Liver (tissue), 9 donors: ENCODE measurements around the gene RAMP3. TPM values are rescaled to one million over a fixed set of nuclear protein-coding genes. Genes with fewer than 3 reads are reported as not detected.

Experiments used
- DNase-seq: peaks from one replicate; pipeline ENCODE4 v3.0.0-alpha.2; 2017; ENCODE audit warnings: low spot score
- H3K27ac ChIP-seq, 2 donors: one replicate each; pipeline ENCODE4 v1.7.0; 2013; ENCODE audit warnings: inconsistent platforms in 2 of 2, low read length in 2 of 2, control low read depth in 1 of 2, low read depth in 1 of 2, mild to moderate bottlenecking in 1 of 2
- H3K27me3 ChIP-seq, 4 donors: one replicate each; pipeline versions ENCODE4 v1.6.1 to v1.7.0; 2013; ENCODE audit warnings: low read length in 3 of 4, inconsistent platforms in 1 of 4, mild to moderate bottlenecking in 1 of 4, moderate library complexity in 1 of 4; ENCODE audit not compliant: control insufficient read depth in 4 of 4, insufficient read depth in 4 of 4
- H3K36me3 ChIP-seq, 4 donors: one replicate each; pipeline versions ENCODE4 v1.6.1 to v1.7.0; 2013; ENCODE audit warnings: low read length in 3 of 4, mild to moderate bottlenecking in 3 of 4, low read depth in 1 of 4, moderate library complexity in 1 of 4; ENCODE audit not compliant: control insufficient read depth in 4 of 4, insufficient read depth in 3 of 4
- H3K4me1 ChIP-seq, 4 donors: one replicate each; pipeline versions ENCODE4 v1.6.1 to v1.7.0; 2013; ENCODE audit warnings: low read length in 3 of 4, mild to moderate bottlenecking in 3 of 4, moderate library complexity in 1 of 4; ENCODE audit not compliant: control insufficient read depth in 4 of 4, insufficient read depth in 4 of 4
- H3K4me3 ChIP-seq, 3 donors: one replicate each; pipeline versions ENCODE4 v1.6.1 to v1.7.0; 2013; ENCODE audit warnings: low read length in 3 of 3, control low read depth in 1 of 3, low read depth in 1 of 3, mild to moderate bottlenecking in 1 of 3
- H3K9ac ChIP-seq, 2 donors: one replicate each; pipeline ENCODE4 v1.7.0; 2013; ENCODE audit warnings: low read length in 2 of 2, mild to moderate bottlenecking in 2 of 2, moderate library complexity in 2 of 2, control low read depth in 1 of 2, low read depth in 1 of 2
- H3K9me3 ChIP-seq, 4 donors: one replicate each; pipeline versions ENCODE4 v1.6.1 to v1.7.0; 2013; ENCODE audit warnings: low read length in 3 of 4; ENCODE audit not compliant: control insufficient read depth in 4 of 4
- ATF3 ChIP-seq: IDR thresholded peaks from 2 replicates; pipeline ENCODE4 v1.6.1; 2016; ENCODE audit warnings: antibody characterized with exemption
- CTCF ChIP-seq: fragments of 150-350 bp; IDR thresholded peaks from 2 replicates; pipeline ENCODE4 v1.5.1; 2017; ENCODE audit warnings: improper control_type of control experiment, low read depth, low read length; ENCODE audit not compliant: missing input control
- EGR1 ChIP-seq, 2 donors: IDR thresholded peaks; 2 replicates each; pipeline ENCODE4 v1.6.1; 2016 to 2018; ENCODE audit warnings: antibody characterized with exemption in 2 of 2, low read depth in 2 of 2
- FOXA1 ChIP-seq: IDR thresholded peaks from 2 replicates; pipeline ENCODE4 v1.6.1; 2016; ENCODE audit warnings: antibody characterized with exemption
- FOXA2 ChIP-seq: IDR thresholded peaks from 2 replicates; pipeline ENCODE4 v1.6.1; 2016; ENCODE audit warnings: antibody characterized with exemption
- GABPA ChIP-seq, 2 donors: IDR thresholded peaks in 1 of 2; conservative IDR thresholded peaks in 1 of 2; 2 replicates each; pipeline ENCODE4 v1.6.1; 2016; ENCODE audit warnings: antibody characterized with exemption in 2 of 2, mild to moderate bottlenecking in 1 of 2, moderate library complexity in 1 of 2
- HNF4A ChIP-seq, 2 donors: conservative IDR thresholded peaks; 2 replicates each; pipeline ENCODE4 v1.6.1; 2016; ENCODE audit warnings: antibody characterized with exemption in 2 of 2, mild to moderate bottlenecking in 2 of 2
- HNF4G ChIP-seq: IDR thresholded peaks from 2 replicates; pipeline ENCODE4 v1.6.1; 2016; ENCODE audit warnings: antibody characterized with exemption
- JUND ChIP-seq, 2 donors: IDR thresholded peaks; 2 replicates each; pipeline ENCODE4 v1.6.1; 2016; ENCODE audit warnings: antibody characterized with exemption in 2 of 2
- MAX ChIP-seq: IDR thresholded peaks from 2 replicates; pipeline ENCODE4 v1.6.1; 2016; ENCODE audit warnings: antibody characterized with exemption
- NR2F2 ChIP-seq: IDR thresholded peaks from 2 replicates; pipeline ENCODE4 v1.6.1; 2016; ENCODE audit warnings: antibody characterized with exemption
- RAD21 ChIP-seq, 2 donors: IDR thresholded peaks; 2 replicates each; pipeline ENCODE4 v1.6.1; 2016; ENCODE audit warnings: antibody characterized with exemption in 2 of 2, mild to moderate bottlenecking in 2 of 2
- REST ChIP-seq: IDR thresholded peaks from 2 replicates; pipeline ENCODE4 v1.6.1; 2016; ENCODE audit warnings: antibody characterized with exemption, mild to moderate bottlenecking
- RXRA ChIP-seq, 2 donors: IDR thresholded peaks; 2 replicates each; pipeline ENCODE4 v1.6.1; 2017 to 2018; ENCODE audit warnings: antibody characterized with exemption in 2 of 2, mild to moderate bottlenecking in 1 of 2
- SP1 ChIP-seq: IDR thresholded peaks from 2 replicates; pipeline ENCODE4 v1.6.1; 2018; ENCODE audit warnings: antibody characterized with exemption, mild to moderate bottlenecking
- TAF1 ChIP-seq: conservative IDR thresholded peaks from 2 replicates; pipeline ENCODE4 v1.6.1; 2016; ENCODE audit warnings: antibody characterized with exemption, mild to moderate bottlenecking
- ZBTB33 ChIP-seq: IDR thresholded peaks from 2 replicates; pipeline ENCODE4 v1.6.1; 2016; ENCODE audit warnings: antibody characterized with exemption
- WGBS: extraction: QIAGEN DNeasy Blood & Tissue Kit; methylation state at CpG from one replicate; pipeline ENCODE4 v1.1.7; 2013; 5-methylcytosine and 5-hydroxymethylcytosine counted together
- polyA plus RNA-seq, 2 donors: library from polyadenylated mRNA; stranded (reverse) in 1 of 2; unstranded in 1 of 2; fragments of 200-250 nt in 1 of 2; fragments of >200 nt in 1 of 2; fragmentation: Nextera tagmentation in 1 of 2; extraction: Ambion mirVana in 1 of 2; gene quantifications; one replicate each; pipeline versions ENCODE4 v1.2.1 to v1.2.3, GENCODE V29; 2013 to 2015
- total RNA-seq, 2 donors: library from RNA; depleted of rRNA; stranded (reverse); fragments of >200 nt; gene quantifications; one replicate each; pipeline ENCODE4 v1.2.3, GENCODE V29; 2014
- donor health status: healthy.
- donor health status: healthy.
- donor health status: healthy.
- donor health status: healthy.
- donor health status: healthy.

The RAMP3 gene
- total and polyA plus RNA-seq, 4 donors, result 2.3 to 30.0 (median 22.2) TPM

- Histone ChIP-seq H3K36me3 (no peaks in the 10 kb centered on the region), H3K9ac (no peak overlapping the region), H3K4me3 (no peak overlapping the region), H3K9me3 (no peaks in the 10 kb centered on the region), H3K4me1 (no peaks in the 10 kb centered on the region), H3K27ac (no peak overlapping the region), H3K27me3 (no peaks in the 10 kb centered on the region)
- no peak for TF ChIP-seq FOXA2
- TF ChIP-seq GABPA (IDR thresholded peaks at IDR 0.05 in 1 of 2, conservative IDR thresholded peaks at IDR 0.05 in 1 of 2), result no peak
- TF ChIP-seq FOXA1, result no peak
- TF ChIP-seq SP1, result no peak
- TF ChIP-seq ZBTB33, result no peak
- no peak for TF ChIP-seq RAD21 (IDR thresholded peaks at IDR 0.05)
- no peak for TF ChIP-seq ATF3
- TF ChIP-seq MAX, result no peak
- TF ChIP-seq TAF1, result no peak
- no peak for TF ChIP-seq RXRA (IDR thresholded peaks at IDR 0.05)
- TF ChIP-seq REST, result no peak
- TF ChIP-seq EGR1 (IDR thresholded peaks at IDR 0.05; ENCODE audit: low read depth in 2 of 2), result no peak
- TF ChIP-seq CTCF, result no peak
- TF ChIP-seq JUND (IDR thresholded peaks at IDR 0.05), result no peak
- TF ChIP-seq HNF4A (conservative IDR thresholded peaks at IDR 0.05), result no peak
- 86% methylated on average over 3 of the region's 3 CpGs for WGBS
- DNase-seq, result no peak
These were observed 41.4 kb downstream of the RAMP3 start for GRCh38 chr7:45198986-45199385.

- H3K4me1 ChIP-seq, result no peaks in the 10 kb centered on the region
- no peak overlapping the region for H3K27ac ChIP-seq
- 90% methylated on average over 4 of the region's 4 CpGs for WGBS
- H3K36me3 ChIP-seq, result no peaks in the 10 kb centered on the region
- no peak for DNase-seq
- no peaks in the 10 kb centered on the region for H3K9me3 ChIP-seq
- no peak overlapping the region for H3K9ac ChIP-seq
- H3K4me3 ChIP-seq, result no peak overlapping the region
- no peaks in the 10 kb centered on the region for H3K27me3 ChIP-seq
- TF ChIP-seq HNF4G, result no peak
- TF ChIP-seq RAD21 (IDR thresholded peaks at IDR 0.05), result no peak
- TF ChIP-seq REST, result no peak
- no peak for TF ChIP-seq SP1
- no peak for TF ChIP-seq HNF4A (conservative IDR thresholded peaks at IDR 0.05)
- no peak for TF ChIP-seq FOXA2
- TF ChIP-seq EGR1 (IDR thresholded peaks at IDR 0.05; ENCODE audit: low read depth in 2 of 2), result no peak
- no peak for TF ChIP-seq NR2F2
- TF ChIP-seq FOXA1, result no peak
- TF ChIP-seq ZBTB33, result no peak
These were observed 41.9 kb downstream of the RAMP3 start for GRCh38 chr7:45199506-45199905.
